Activated CD8-positive, alpha-beta memory T cell treated with anti-CD3 and anti-CD28 coated beads for 24 hours (primary cell): ENCODE measurements around the gene TRIM58.

ENCODE experiments used
- DNase-seq: peaks from one replicate; pipeline ENCODE4 v3.0.0-alpha.2; 2020

The TRIM58 gene

GRCh38 chr1:247895163-247895637 is 38.2 kb downstream of the TRIM58 start, which contains the start of gene OR2W3:
Gene OR2W3 (plus strand): TSS chr1:247895587. CDS start chr1:247895587, 0 bp downstream.
- DNase-seq: no peak

- no peak for DNase-seq
Observed at GRCh38 chr1:247895976-247896375, 39.0 kb downstream of the TRIM58 start.

GRCh38 chr1:247904122-247904521 is 47.1 kb downstream of the TRIM58 start:
- no peak for DNase-seq

DNA sequence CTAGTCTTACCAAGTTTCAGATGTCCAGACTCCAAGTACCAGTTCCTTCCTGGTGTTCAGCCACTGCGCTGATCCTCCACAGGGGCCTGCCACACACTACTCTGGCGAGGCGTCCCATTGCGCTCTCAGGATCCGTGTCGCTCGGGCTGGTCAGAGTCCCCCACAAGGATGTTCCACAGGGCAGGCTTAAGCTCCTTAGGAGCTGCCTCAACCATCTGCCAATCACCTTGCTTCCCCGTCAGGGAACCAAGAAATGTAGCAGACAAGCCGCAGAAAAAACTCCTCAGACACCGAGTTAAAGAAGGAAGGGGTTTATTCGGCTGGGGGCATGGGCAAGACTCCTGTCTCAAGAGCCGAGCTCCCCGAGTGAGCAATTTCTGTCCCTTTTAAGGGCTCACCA is 48.2 kb downstream of the TRIM58 start:
- no peak for DNase-seq

DNA sequence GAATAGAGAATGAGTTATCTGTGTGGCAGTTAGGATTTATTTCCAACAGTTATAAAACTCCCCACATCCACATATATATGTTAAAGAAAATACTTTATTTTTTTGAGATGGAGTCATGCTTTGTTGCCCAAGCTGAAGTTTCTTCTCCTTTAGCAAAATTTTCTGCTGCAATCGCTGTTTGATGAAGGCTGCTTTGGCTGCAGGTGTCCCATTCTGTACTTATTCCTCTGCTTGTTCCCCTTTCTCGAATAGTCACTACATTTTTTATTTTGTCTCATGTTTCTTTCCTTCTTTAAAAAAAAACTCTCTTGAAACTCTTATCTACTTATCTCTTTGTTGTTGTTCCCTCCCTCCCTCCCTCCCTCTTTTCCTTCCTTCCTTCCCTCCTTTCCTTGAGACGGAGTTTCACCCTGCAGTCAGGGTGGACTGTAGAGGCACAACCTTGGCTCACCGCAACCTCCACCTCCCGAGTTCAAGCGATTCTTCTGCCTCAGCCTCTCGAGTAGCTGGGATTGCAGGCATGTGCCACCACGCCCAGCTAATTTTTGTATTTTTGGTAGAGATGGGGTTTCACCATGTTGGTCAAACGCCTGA is 49.0 kb downstream of the TRIM58 start:
- peak; percentile 60 for DNase-seq

DNA sequence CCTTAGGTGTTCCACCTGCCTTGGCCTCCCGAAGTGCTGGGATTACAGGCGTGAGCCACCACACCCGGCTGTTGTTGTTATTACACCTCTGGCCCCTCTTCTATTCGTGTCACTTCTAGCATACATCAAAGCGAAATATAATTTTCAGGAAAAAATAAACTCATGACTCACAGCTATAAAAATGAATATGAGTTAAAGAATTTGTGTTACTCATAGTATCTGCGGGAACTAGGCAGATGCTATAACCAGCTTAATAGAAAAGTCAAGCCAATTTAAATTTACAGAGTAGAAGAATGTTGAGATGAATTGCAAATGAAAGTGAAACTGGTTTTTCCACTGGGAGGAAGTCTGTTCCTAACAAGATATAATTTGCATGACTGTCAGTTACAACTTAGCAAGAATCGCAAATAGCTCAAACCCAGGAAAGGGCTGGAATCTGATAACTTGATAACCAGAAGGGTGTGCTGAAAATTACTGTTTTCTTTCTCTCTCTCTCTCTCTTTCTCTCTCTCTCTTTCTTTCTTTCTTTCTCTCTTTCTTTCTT is 49.6 kb downstream of the TRIM58 start:
- DNase-seq: no peak

DNA sequence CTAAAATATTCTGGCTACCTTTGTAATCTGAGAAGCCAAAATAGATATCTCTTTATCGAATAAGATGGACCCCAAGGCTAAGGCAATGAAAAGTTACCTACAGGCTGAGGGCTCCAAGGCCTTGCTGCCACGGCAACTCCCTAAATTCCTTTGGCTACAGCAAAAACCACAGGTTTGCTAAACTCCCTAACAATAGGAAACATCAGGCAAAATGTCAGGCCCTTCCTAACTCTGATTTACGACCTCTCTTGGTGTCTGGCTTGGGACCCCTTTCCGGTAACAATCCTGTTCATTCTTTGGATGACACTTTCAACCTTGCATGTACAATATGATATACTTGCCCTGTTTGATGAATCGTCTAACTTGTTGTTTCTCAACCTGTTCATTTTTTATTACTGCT is 51.8 kb downstream of the TRIM58 start:
- no peak for DNase-seq

- no peak for DNase-seq
Observed at GRCh38 chr1:247913786-247914185, 56.8 kb downstream of the TRIM58 start.

DNA sequence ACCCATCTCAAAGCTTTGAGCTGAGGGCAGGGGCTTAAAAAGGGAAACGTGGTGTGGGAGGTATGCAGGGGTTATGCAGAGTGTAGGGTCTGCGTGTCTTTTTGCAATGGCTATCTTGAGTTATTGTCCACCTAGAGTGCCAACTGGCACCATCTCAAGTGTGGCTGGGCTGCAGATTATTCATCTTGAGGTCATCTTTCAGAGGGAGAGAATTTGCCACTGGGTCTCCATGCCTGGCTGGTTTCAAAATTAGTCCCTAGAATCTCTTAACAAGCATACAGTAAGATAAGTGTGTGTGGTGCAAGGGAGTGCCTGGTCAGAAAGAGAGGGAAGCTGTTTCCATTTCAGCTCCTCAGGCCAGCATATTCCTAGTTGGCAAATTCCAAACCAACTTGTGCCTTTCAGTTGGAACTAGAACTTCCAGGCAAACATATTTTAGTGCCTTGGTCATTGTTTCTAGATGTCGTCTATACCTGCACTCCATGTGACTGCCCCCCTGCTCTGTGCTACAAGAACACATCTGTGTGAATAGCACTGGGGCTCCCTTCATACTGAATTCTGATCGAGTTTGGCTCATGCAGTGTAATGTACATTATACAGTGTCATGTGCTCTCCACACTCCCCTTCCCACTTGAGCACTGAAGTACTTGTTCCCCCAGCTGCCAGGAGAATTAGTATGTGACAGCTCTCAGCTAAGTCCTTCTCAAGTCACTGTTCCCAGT is 58.1 kb downstream of the TRIM58 start:
- no peak for DNase-seq

DNA sequence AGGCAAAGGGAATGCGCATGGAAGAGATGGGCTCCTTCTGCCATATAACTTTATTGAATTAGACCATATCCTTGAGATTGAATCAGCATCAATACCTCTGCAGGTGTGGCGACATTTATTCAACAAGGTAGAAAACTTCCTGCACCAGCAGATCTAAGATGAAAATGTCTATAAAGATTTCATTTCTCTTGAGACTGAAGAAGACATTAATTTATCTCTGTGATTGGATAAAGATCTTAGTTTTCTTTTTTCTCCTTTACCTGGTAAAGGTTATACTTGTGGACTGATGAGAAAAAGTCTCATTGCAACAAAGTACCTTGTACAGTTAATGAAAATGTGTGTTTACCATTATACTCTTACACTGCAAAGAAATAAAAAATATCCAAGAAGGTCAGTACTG is 63.0 kb downstream of the TRIM58 start, which contains the start of gene OR2T8:
Gene OR2T8, plus strand, starts transcription at position 301 of the 400 bp plus-strand sequence. CDS start 766 bp downstream, outside the sequence.
- DNase-seq: no peak

- no peak for DNase-seq
Observed at GRCh38 chr1:247923941-247924340, 67.0 kb downstream of the TRIM58 start.

DNA sequence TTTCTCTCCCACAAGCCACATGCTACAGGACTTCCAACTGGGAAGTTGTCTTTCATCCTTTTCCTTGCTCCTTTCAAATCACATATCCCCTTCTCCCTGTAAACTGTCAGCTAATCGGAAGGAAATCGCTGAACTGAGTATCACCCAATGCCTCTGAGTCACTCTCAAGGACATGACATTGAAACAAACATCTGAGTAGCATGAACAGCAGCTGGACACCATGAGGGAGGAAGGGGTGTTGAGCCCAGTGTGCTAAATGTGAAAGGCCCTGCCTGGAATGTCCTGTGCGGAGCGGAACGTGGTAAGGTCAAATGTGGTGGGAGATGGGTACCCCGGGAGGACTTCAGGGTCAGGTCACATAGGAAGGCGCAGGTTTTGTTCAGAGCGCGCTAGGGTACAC is 67.9 kb downstream of the TRIM58 start, which contains the start of gene OR2AJ1:
Gene OR2AJ1, plus strand, starts transcription at position 22 of the 400 bp plus-strand sequence. CDS start 8,880 bp downstream, outside the sequence.
- DNase-seq: no peak
